Prostate gland (tissue), 2 donors: ENCODE data around the gene ARIH1.

Experiments used
- POLR2AphosphoS5 ChIP-seq: sonication (generic); formaldehyde crosslinking; IDR thresholded peaks from one replicate; pipeline ENCODE4 v1.6.1; 2017; ENCODE audit warnings: antibody characterized with exemption
- TF ChIP-seq, protein P1 (sequence below), 4 experiments: fragments of 200-600 bp in 2 of 4; fragments of 450-650 bp in 2 of 4; sonication (generic) in 2 of 4; IDR thresholded peaks; 1 replicate in 3 of 4; 2 replicates in 1 of 4; pipeline ENCODE4 v1.5.1; 2016 to 2019; ENCODE audit warnings: antibody characterized with exemption in 4 of 4, mild to moderate bottlenecking in 2 of 4, moderate library complexity in 2 of 4

DNA sequence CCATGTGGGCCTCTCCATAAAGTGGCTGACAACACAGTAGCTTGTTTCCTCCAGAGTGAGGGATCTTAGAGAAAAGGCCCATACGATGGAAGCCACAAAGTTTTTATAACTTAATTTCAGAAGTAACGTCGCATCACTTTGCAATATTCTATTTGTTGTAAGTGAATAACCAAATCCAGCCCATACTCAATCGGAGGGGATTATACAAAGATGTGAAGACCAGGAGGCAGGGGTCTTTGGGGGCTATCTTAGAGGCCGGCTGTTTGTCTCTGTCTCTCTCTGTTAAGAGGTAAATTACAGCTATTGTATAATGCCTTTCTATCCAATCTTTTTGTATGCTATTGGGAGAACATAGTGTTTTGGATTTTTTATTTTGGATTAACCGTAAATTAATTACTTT is 9.1 kb downstream of the ARIH1 start:
- TF ChIP-seq, protein P1, sequence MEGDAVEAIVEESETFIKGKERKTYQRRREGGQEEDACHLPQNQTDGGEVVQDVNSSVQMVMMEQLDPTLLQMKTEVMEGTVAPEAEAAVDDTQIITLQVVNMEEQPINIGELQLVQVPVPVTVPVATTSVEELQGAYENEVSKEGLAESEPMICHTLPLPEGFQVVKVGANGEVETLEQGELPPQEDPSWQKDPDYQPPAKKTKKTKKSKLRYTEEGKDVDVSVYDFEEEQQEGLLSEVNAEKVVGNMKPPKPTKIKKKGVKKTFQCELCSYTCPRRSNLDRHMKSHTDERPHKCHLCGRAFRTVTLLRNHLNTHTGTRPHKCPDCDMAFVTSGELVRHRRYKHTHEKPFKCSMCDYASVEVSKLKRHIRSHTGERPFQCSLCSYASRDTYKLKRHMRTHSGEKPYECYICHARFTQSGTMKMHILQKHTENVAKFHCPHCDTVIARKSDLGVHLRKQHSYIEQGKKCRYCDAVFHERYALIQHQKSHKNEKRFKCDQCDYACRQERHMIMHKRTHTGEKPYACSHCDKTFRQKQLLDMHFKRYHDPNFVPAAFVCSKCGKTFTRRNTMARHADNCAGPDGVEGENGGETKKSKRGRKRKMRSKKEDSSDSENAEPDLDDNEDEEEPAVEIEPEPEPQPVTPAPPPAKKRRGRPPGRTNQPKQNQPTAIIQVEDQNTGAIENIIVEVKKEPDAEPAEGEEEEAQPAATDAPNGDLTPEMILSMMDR (IDR thresholded peaks at IDR 0.05) = no peak
- no peak for TF ChIP-seq POLR2AphosphoS5
